H1 (cell line): ENCODE data around the gene NBEA.

ENCODE experiments used
- BRCA1 ChIP-seq: IDR thresholded peaks from 2 replicates; pipeline ENCODE4 v1.6.1; 2012; ENCODE audit warnings: low read depth, low read length, improper control_type of control experiment
- FOSL1 ChIP-seq: IDR thresholded peaks from 2 replicates; pipeline ENCODE4 v1.6.1; 2011; ENCODE audit warnings: mild to moderate bottlenecking, low read depth, low read length, moderate library complexity; ENCODE audit not compliant: insufficient read depth
- KDM5A ChIP-seq: fragments of 200-600 bp; IDR thresholded peaks from 2 replicates; pipeline ENCODE4 v1.7.1; 2012; ENCODE audit warnings: mild to moderate bottlenecking, low read length, inconsistent platforms, mixed read lengths
- NANOG ChIP-seq: IDR thresholded peaks from 2 replicates; pipeline ENCODE4 v1.6.1; 2011; ENCODE audit warnings: low read length, low read depth, mild to moderate bottlenecking, inconsistent platforms; ENCODE audit not compliant: insufficient read depth, poor library complexity, severe bottlenecking
- POLR2A ChIP-seq, 2 experiments: IDR thresholded peaks; 1 replicate in 1 of 2; 2 replicates in 1 of 2; pipeline ENCODE4 v1.6.1; 2011; ENCODE audit warnings: low read depth in 2 of 2, low read length in 2 of 2, mild to moderate bottlenecking in 2 of 2; ENCODE audit errors: control extremely low read depth in 1 of 2
- POLR2AphosphoS5 ChIP-seq: IDR thresholded peaks from 2 replicates; pipeline ENCODE4 v1.6.1; 2011; ENCODE audit warnings: low read depth, low read length
- POU5F1 ChIP-seq: IDR thresholded peaks from 2 replicates; pipeline ENCODE4 v1.6.1; 2011; ENCODE audit warnings: low read depth, mild to moderate bottlenecking, low read length, moderate library complexity
- SIN3A ChIP-seq, 2 experiments: IDR thresholded peaks in 1 of 2; conservative IDR thresholded peaks in 1 of 2; 2 replicates each; pipeline ENCODE4 v1.6.1; 2011 to 2012; ENCODE audit warnings: low read length in 2 of 2, improper control_type of control experiment in 1 of 2, low read depth in 1 of 2, mild to moderate bottlenecking in 1 of 2
- SP2 ChIP-seq: IDR thresholded peaks from 2 replicates; pipeline ENCODE4 v1.6.1; 2012; ENCODE audit warnings: mild to moderate bottlenecking, low read length, inconsistent platforms
- TBP ChIP-seq: IDR thresholded peaks from 2 replicates; pipeline ENCODE4 v1.6.1; 2011; ENCODE audit warnings: low read depth, low read length, improper control_type of control experiment
- TF ChIP-seq, protein P1 (sequence below), 3 experiments: IDR thresholded peaks; 1 replicate in 2 of 3; 2 replicates in 1 of 3; pipeline versions ENCODE4 v1.5.1 to v1.6.1; 2011; ENCODE audit warnings: low read length in 3 of 3, mild to moderate bottlenecking in 3 of 3, inconsistent platforms in 2 of 3, low read depth in 1 of 3, moderate library complexity in 1 of 3; ENCODE audit not compliant: insufficient read depth in 1 of 3; ENCODE audit errors: control extremely low read depth in 1 of 3
- TF ChIP-seq, protein P2 (sequence below): IDR thresholded peaks from 2 replicates; pipeline ENCODE4 v1.6.1; 2012; ENCODE audit warnings: inconsistent platforms
- TF ChIP-seq, protein P3 (sequence below): IDR thresholded peaks from 2 replicates; pipeline ENCODE4 v1.6.1; 2012; ENCODE audit warnings: low read length, inconsistent platforms

DNA sequence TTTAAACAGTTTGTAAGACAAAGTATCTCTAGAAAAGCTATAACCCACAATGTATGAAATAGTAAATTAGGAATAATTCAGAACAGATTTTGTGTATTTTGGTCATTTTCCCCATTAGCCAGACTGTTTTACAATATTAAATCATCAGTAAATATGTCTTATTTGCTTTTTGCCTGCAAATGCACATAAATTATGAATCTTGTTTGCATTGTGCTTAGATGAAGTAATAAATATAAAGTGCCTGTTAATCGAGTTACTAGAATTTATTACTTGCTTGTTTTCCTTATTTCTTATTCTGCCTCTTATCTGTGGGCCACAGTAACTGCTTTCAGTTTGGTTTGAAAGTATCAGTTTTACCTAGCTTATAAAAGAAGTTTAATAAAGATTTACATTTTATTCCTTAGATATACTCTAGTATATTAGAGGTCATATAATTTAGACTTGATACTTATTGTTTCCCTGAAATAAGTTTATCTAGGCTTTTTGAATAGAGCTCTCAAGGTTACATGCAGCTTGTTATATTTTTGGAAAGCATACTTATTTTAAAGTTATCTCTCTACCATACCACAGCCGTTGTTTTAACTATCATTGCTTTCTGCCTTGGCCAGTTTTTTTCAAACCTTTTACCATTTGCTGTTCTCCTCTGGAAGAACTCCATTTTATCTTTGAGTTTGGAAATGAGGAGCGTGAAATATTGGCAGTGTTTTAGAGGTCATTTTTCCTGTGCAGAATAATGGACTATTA lies 238.0 kb downstream of the NBEA start:
- TF ChIP-seq, protein P1, sequence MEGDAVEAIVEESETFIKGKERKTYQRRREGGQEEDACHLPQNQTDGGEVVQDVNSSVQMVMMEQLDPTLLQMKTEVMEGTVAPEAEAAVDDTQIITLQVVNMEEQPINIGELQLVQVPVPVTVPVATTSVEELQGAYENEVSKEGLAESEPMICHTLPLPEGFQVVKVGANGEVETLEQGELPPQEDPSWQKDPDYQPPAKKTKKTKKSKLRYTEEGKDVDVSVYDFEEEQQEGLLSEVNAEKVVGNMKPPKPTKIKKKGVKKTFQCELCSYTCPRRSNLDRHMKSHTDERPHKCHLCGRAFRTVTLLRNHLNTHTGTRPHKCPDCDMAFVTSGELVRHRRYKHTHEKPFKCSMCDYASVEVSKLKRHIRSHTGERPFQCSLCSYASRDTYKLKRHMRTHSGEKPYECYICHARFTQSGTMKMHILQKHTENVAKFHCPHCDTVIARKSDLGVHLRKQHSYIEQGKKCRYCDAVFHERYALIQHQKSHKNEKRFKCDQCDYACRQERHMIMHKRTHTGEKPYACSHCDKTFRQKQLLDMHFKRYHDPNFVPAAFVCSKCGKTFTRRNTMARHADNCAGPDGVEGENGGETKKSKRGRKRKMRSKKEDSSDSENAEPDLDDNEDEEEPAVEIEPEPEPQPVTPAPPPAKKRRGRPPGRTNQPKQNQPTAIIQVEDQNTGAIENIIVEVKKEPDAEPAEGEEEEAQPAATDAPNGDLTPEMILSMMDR (IDR thresholded peaks at IDR 0.05; ENCODE audit: control extremely low read depth in 1 of 3, insufficient read depth in 1 of 3, low read depth in 1 of 3, low read length in 3 of 3) = no peak
- TF ChIP-seq POLR2AphosphoS5 = no peak
- TF ChIP-seq POU5F1 = no peak
- no peak for TF ChIP-seq FOSL1
- no peak for TF ChIP-seq POLR2A (IDR thresholded peaks at IDR 0.05; ENCODE audit: control extremely low read depth in 1 of 2, low read depth in 2 of 2, low read length in 2 of 2)
- no peak for TF ChIP-seq BRCA1
- TF ChIP-seq, protein P2, sequence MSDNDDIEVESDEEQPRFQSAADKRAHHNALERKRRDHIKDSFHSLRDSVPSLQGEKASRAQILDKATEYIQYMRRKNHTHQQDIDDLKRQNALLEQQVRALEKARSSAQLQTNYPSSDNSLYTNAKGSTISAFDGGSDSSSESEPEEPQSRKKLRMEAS = no peak
- no peak for TF ChIP-seq SP2
- TF ChIP-seq TBP = no peak
- TF ChIP-seq, protein P3, sequence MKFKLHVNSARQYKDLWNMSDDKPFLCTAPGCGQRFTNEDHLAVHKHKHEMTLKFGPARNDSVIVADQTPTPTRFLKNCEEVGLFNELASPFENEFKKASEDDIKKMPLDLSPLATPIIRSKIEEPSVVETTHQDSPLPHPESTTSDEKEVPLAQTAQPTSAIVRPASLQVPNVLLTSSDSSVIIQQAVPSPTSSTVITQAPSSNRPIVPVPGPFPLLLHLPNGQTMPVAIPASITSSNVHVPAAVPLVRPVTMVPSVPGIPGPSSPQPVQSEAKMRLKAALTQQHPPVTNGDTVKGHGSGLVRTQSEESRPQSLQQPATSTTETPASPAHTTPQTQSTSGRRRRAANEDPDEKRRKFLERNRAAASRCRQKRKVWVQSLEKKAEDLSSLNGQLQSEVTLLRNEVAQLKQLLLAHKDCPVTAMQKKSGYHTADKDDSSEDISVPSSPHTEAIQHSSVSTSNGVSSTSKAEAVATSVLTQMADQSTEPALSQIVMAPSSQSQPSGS = no peak
- no peak for TF ChIP-seq NANOG
- TF ChIP-seq KDM5A = no peak
- no peak for TF ChIP-seq SIN3A (conservative IDR thresholded peaks at IDR 0.05 in 1 of 2, IDR thresholded peaks at IDR 0.05 in 1 of 2; ENCODE audit: low read depth in 1 of 2, low read length in 2 of 2)
